GM12892 (cell line): Measurements from ENCODE around the gene RAB41.

Source experiments
- POLR2A ChIP-seq: IDR thresholded peaks from 2 replicates; pipeline ENCODE4 v1.6.1; 2011; ENCODE audit warnings: low read depth, low read length, control low read depth
- POLR2AphosphoS5 ChIP-seq: IDR thresholded peaks from 2 replicates; pipeline ENCODE4 v1.6.1; 2011; ENCODE audit warnings: low read depth, low read length, control low read depth

GRCh38 chrX:70289168-70289792 is 7.3 kb downstream of the RAB41 start:
- TF ChIP-seq POLR2A (no peak), POLR2AphosphoS5 (no peak)
